Hematopoietic multipotent progenitor cell treated with erythropoietin and hydrocortisone succinate and interleukin-3 and kit ligand, for 6 days (in vitro differentiated cells): ENCODE data around the gene FBLN2.
A peak's percentile ranks its signal among the peaks of the same experiment; 100 is the strongest.

Experiments
- DNase-seq: peaks from one replicate; pipeline ENCODE4 v3.0.0-alpha.2; 2015

The FBLN2 gene

DNA sequence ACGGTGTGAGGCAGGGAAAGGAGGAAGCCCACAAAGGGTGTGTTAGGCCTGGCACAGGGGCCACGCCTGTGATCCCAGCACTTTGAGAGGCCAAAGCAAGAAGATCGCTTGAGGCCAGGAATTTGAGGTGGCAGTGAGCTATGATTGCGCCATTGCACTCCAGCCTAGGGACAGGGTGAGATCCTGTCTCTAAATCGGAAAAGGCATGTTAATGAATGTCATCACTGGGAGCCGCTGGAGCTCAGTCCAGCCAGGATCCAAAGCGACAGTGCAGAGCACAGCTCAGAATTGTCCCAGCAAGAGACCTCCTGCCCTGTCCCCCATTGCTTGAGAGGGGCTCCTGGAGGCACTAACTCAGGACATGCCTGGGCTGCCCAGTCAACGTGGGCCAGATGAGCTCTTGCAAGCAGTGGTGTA lies 15.0 kb upstream of the FBLN2 start:
- DNase-seq, result no peak

GRCh38 chr3:13535526-13535875 lies 13.4 kb upstream of the FBLN2 start:
- no peak for DNase-seq

GRCh38 chr3:13535905-13536304 lies 13.0 kb upstream of the FBLN2 start:
- no peak for DNase-seq

DNA sequence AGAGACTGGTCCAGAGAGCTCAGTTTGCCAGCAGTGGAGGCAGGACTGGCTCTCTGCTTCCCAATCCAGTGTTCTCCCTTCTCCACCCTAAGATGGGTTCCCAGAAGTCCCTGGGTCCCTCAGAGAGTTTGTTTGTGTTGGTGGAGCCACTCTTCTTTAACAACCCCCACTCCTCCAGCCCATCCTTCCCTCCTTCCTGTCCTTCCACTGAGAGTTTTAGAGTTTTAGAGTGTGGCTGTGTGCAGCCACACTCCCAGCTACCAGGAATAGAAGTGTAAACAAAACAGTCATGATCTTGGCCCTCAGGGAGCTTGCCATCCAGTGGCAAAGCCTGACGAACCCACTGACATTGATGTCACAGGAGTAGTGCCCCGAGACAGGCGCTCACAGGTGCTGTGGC lies 12.5 kb upstream of the FBLN2 start:
- no peak for DNase-seq

- DNase-seq, result peak; percentile 25
These were observed 12.1 kb upstream of the FBLN2 start for GRCh38 chr3:13536832-13537231.

DNA sequence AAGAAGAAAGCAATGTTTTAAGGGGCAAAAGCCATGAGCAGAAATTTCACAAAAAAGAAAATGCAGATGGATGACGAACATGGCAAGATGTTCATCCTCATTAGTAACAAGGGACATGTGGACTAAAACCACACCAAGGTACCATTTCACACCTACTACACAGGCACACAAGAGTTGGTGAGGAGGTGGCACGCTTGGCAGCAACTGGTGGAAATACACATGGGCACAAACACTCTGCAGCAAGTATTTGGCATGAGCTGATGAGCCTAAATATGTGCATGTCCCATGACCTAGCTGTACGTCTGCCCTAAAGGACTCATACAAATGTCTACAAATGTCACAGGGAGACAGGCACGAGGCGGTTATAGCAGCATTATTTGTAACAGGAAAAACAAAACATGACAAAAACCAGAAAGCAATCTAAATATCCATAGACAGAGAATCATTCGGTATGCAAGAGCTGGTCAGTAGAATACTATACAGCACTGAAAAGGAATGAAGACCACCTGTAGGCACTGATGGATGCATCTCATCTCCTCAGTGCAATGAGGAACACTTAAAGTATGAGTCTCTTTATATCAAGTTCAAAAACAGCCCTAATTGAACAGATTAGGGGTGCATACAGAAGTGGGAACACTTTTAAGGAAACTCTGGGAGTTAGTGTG lies 11.5 kb upstream of the FBLN2 start:
- no peak for DNase-seq

DNA sequence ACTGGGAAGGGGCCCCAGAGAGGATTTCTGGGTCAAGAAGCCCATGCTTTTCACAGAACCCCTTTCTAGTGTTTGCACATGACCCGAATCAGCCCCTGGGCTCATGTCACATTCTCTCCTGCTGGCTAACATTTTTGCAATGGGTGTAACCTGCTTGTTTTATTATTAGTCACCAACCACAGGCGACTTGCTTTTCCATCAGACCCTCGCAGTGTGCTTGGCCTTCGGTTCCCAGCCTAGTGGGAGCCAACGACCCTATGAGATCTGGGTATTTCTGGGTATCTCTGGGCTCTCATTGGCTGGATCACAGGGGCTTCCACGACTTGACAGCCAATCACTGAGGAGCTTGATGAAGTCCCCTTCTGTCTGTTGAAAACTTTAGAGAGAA lies 11.0 kb upstream of the FBLN2 start:
- DNase-seq, result no peak

- no peak for DNase-seq
These were observed 10.2 kb upstream of the FBLN2 start for GRCh38 chr3:13538520-13539291.

DNA sequence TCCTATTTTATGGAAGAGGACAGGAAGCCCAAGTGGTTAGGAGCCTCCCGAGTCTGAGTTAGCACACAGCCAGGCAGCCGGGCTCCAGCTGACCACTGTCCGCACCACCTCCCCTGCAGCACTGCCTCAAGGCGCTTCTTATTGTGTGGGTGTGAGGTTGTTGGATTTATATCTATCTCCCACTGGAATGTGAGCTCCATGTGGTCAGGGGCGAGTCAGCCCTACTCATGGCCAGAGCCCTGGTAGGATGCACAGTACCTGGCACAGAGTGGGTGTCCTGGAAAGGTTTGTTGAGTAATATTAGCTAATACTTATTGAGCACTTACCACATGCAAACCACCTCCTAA lies 9.7 kb upstream of the FBLN2 start:
- DNase-seq, result no peak

- DNase-seq, result no peak
These were observed 9.3 kb upstream of the FBLN2 start for GRCh38 chr3:13539671-13540070.

DNA sequence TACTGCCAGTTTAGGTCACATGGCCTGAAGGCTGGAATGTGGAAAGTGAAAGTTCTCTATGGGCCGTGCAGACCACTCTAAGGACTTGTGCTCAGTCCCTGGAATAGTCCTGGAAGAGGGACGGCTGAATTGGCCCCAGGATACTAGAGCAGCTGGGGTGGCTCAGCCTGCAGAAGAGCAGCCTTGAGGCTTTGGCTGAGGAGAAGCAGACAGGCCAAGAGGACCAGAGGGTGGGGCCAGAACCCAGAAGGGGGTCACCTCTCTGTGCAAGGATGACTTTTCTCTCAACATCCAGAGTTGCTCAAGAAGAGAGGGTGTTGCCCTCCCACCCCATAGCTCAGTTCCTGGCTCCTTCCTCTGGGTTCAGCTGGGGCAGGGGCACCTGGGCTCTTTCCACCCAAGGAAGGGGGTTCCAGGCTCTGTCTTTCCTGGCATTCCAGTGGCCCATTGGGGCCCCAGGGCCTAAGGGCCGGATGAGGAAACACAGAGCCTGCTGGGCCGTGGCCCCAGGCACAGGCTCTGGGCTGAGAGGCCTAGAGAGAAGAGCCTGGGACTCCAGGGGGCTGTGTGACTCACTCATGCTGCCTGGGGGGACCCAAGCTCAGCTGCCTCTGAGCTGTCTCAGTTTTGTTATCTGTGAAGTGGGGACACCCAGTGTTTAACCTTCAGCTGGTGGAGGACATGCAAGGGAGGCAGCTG lies 8.5 kb upstream of the FBLN2 start:
- DNase-seq, result no peak

- no peak for DNase-seq
These were observed 7.2 kb upstream of the FBLN2 start for GRCh38 chr3:13541691-13542090.

GRCh38 chr3:13542142-13542541 lies 6.8 kb upstream of the FBLN2 start:
- no peak for DNase-seq

DNA sequence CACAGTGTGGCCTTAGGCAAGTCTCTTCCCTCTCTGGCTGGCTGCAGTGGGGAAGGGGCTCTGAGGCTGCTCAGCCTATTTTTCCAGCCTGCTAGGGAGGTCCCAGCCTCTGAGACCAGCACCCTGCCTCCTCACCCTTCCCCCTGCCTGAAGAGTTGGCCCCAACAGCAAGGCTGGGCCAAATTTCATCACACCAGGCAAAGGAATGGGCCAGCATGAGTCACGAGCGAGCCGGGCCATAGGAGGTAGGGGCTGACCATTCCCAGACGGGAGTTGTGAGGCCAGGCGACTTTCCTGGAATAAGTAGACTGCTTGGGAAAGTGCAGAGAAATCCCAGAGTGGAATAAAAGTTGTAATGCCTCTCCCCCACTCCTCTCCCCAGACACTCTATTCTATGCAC lies 5.7 kb upstream of the FBLN2 start:
- DNase-seq, result no peak

GRCh38 chr3:13544293-13544831 lies 4.6 kb upstream of the FBLN2 start:
- peak; percentile 42 for DNase-seq

DNA sequence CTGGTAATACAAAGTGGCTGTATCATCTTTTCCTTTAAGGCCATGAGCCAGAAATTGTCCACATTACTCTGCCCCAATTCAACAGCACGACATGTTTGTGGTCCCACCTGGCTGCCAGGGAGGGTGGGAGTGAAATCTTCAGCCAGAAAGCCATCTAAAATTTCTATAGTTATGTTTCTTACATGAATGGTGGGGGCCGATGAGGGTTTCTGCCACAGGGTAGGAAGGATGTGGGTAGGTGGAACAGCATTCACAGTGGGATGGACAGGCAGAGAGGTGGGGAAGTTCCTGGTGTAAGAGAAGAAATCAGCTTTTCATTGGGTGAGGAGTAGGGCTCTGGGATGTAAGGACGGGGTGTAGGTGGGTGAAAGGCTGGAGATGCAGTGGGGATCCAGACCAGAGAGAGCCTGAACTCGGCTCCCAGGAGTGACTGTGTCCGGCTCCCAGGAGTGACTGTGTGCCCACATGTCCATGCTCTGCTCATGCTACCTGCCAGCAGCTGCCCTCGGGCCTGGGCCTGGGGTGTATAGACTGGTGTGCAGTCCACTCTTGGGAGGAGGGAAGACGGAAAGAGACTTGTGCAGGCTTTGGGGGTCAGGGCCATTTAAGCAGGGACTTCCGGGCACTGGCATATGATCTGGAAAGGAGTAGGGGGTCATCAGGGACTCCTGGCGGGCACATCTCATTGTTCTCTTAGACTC lies 3.8 kb upstream of the FBLN2 start:
- no peak for DNase-seq

- no peak for DNase-seq
These were observed 2.9 kb upstream of the FBLN2 start for GRCh38 chr3:13545952-13546454.

DNA sequence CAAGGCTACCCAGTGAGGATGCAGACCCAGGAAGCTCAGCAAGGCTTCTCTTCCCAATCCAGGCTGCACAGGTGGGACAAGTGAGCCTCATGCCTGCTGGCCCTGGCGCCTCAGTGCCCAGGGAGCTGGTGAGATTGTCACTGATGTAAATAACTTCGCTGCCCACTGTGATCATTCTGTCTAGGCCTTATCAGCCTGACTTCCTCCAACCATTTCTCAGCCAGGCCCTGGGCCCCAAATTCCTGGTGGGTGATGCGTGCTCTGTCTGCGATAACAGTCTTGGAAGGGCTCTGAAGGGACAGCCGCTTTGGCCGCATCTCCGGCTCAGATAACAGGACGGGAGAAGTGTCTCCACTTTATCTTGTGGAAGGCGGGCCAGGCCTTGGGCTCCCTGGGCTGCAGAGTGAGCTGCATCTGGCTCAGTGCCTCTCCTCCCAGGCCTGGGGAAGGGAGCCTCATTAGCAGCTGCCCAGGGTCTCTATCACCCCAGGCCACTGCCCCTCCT lies 2.2 kb upstream of the FBLN2 start:
- DNase-seq, result peak; percentile 89

DNA sequence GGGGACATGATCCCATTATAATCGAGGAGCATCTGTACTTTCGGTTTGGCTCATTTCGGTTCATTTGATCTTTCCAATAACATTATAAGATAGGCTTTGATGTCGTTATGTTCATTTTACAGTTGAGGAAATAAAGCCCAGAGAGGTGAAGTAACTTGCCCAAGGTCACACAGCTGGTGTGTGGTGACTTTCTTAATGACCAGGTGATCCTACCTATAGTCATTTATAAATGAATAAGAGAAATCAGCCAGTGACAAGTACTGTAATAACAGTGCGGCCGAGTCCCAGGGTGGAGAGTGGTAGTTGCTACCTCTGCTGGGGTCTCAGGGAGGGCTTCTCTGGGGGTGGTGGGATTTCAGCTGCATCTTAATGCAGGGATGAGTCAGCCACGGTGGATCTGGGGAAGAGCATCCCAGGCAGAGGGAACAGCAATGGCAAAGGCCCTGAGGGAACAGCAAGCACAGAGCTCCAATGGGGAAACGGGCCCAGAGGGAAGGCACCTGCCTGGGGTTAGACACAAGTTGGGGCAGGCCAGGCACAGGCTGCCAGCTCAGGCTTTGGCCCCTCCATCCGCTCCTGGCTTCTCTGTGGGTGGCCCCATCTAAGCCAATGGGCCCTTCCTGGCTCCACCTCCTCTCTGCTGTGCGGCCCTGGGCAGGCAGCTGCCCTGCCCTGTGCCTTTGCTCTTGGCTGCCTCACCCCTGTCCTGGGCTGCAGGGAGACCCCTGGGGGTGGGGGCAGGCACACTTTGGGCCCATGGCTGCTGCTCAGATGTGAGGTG lies 1.1 kb upstream of the FBLN2 start:
- no peak for DNase-seq

GRCh38 chr3:13549623-13550422 lies 898 bp downstream of the FBLN2 start:
- peak; percentile 35 for DNase-seq

- DNase-seq, result no peak
These were observed 1.4 kb downstream of the FBLN2 start for GRCh38 chr3:13550423-13550690.
